CD4-positive, alpha-beta T cell (primary cell): ENCODE data around the gene YTHDF1. TPM values are rescaled to one million over a fixed set of nuclear protein-coding genes. Genes with fewer than 3 reads are reported as not detected.

Source experiments
- ATAC-seq: fragments of 200-7000 bp; cut with Tn5 transposase; one replicate; pipeline ENCODE4 v1.10.0; 2022; ENCODE audit warnings: mild to moderate bottlenecking; ENCODE audit not compliant: poor library complexity
- CTCF ChIA-PET: fragments of 350-600 bp; sonication (Branson Sonifier 250); formaldehyde crosslinking; loops from one replicate; lab custom pipeline; 2021; ENCODE audit warnings: antibody characterized with exemption, inconsistent platforms; lab: Charles Lee
- POLR2A ChIA-PET: fragments of 350-600 bp; sonication (Branson Sonifier 250); formaldehyde crosslinking; loops from one replicate; lab custom pipeline; 2021; ENCODE audit warnings: antibody characterized with exemption, inconsistent platforms; lab: Charles Lee
- DNase-seq, 14 experiments: peaks; one replicate each; pipeline ENCODE4 v3.0.0-alpha.2; 2013 to 2020; ENCODE audit warnings: mixed read lengths in 2 of 14
- H3K27ac ChIP-seq, 2 donors: one replicate each; pipeline versions ENCODE4 v1.5.1 to v1.7.0; 2013; ENCODE audit warnings: low read length in 2 of 2, low read depth in 1 of 2, mild to moderate bottlenecking in 1 of 2
- H3K27me3 ChIP-seq, 2 experiments: 1 replicate in 1 of 2; 2 replicates in 1 of 2; pipeline versions ENCODE4 v1.6.1 to v1.7.0; 2013; ENCODE audit warnings: low read length in 2 of 2, control low read depth in 1 of 2, mild to moderate bottlenecking in 1 of 2, moderate library complexity in 1 of 2; ENCODE audit not compliant: insufficient read depth in 2 of 2, control insufficient read depth in 1 of 2
- H3K36me3 ChIP-seq: one replicate; pipeline ENCODE4 v1.6.1; 2013; ENCODE audit warnings: low read length, control low read depth; ENCODE audit not compliant: insufficient read depth
- H3K4me1 ChIP-seq: one replicate; pipeline ENCODE4 v1.6.1; 2013; ENCODE audit warnings: low read length, control low read depth; ENCODE audit not compliant: insufficient read depth
- H3K4me3 ChIP-seq: one replicate; pipeline ENCODE4 v1.5.1; 2013; ENCODE audit warnings: mild to moderate bottlenecking, low read length, moderate library complexity
- H3K9me3 ChIP-seq, 2 experiments: 1 replicate in 1 of 2; 2 replicates in 1 of 2; pipeline versions ENCODE4 v1.6.1 to v1.7.0; 2013; ENCODE audit warnings: low read length in 2 of 2, mild to moderate bottlenecking in 2 of 2, control low read depth in 1 of 2, moderate library complexity in 1 of 2; ENCODE audit not compliant: control insufficient read depth in 1 of 2, insufficient read depth in 1 of 2
- H3K27ac Mint-ChIP-seq: one replicate; pipeline ENCODE4 v1.8.0; 2020; ENCODE audit warnings: mixed read lengths
- H3K27me3 Mint-ChIP-seq: one replicate; pipeline ENCODE4 v1.8.0; 2021; ENCODE audit warnings: mixed read lengths
- H3K36me3 Mint-ChIP-seq: one replicate; pipeline ENCODE4 v1.8.0; 2021; ENCODE audit warnings: low read depth, mixed read lengths
- H3K4me1 Mint-ChIP-seq: one replicate; pipeline ENCODE4 v1.8.0; 2021; ENCODE audit warnings: low read depth, mixed read lengths
- H3K4me3 Mint-ChIP-seq: one replicate; pipeline ENCODE4 v1.8.0; 2020; ENCODE audit warnings: mild to moderate bottlenecking, mixed read lengths
- H3K9me3 Mint-ChIP-seq: one replicate; pipeline ENCODE4 v1.8.0; 2020; ENCODE audit warnings: mixed read lengths
- CTCF ChIP-seq: fragments of 200-600 bp; IDR thresholded peaks from one replicate; pipeline ENCODE4 v1.8.0; 2022; ENCODE audit warnings: antibody characterized with exemption, mild to moderate bottlenecking
- intact Hi-C, 2 experiments: fragments of 100-400 bp; cut with DNase I in 1 of 2; cut with micrococcal nuclease in 1 of 2; formaldehyde crosslinking; loops; one replicate each; pipeline versions ENCODE4 v1.15.1 to v1.9.0; 2023 to 2025; cut with DNase I, micrococcal nuclease
- total RNA-seq, 174 experiments: library from RNA in 2 of 174; stranded (reverse) in 2 of 174; gene quantifications; one replicate each; pipeline ENCODE4 v1.2.3 and lab custom pipeline; 2021 to 2026

Gene YTHDF1
- total RNA-seq, 2 experiments from 2014 or later = 43.7 to 44.1 TPM

- Histone ChIP-seq H3K4me3 (no peak within 1 kb of the TSS), H3K27ac (no peak within 1 kb of the TSS), H3K9me3 (peaks cover 0 to 8% of the 10 kb centered on the region in 2 experiments), H3K4me1 (peaks cover 17% of the 10 kb centered on the region), H3K27me3 (peaks cover 14 to 30% of the 10 kb centered on the region in 2 experiments), H3K36me3 (no peaks in the 10 kb centered on the region)
- TF ChIP-seq CTCF = no peak
- Mint-ChIP-seq H3K27me3 (peaks cover 22% of the 10 kb centered on the region), H3K4me3 (no peak within 1 kb of the TSS), H3K9me3 (no peaks in the 10 kb centered on the region), H3K27ac (no peak within 1 kb of the TSS), H3K36me3 (no peaks in the 10 kb centered on the region), H3K4me1 (peaks cover 4% of the 10 kb centered on the region)
- DNase-seq (peak in 2 of 14 experiments; percentile 11 to 42), ATAC-seq (no peak)
- intact Hi-C loops = no loop called here
- POLR2A ChIA-PET = interaction anchor here (0.9 to 1.3 kb wide), 2 partner anchors 37 to 134 kb away, joined by 3 to 4 read pairs; partner anchors contain the start of gene ARFGAP1
- CTCF ChIA-PET = interaction anchor here (1.8 kb wide), 1 partner anchor 12 kb away, joined by 7 read pairs; no protein-coding TSS in a partner anchor
Observed at GRCh38 chr20:63235399-63235983, 19.6 kb upstream of the YTHDF1 start, which contains the start of gene BIRC7. Gene BIRC7 (plus strand): TSS chr20:63235905. CDS start chr20:63236097, 192 bp downstream.

- DNase-seq (peak in 7 of 14 experiments; percentile 11 to 59 (median 28)), ATAC-seq (peak; percentile 81)
- Histone ChIP-seq H3K4me3 (no peak overlapping the region), H3K36me3 (no peaks in the 10 kb centered on the region), H3K4me1 (peaks cover 17% of the 10 kb centered on the region), H3K27me3 (peaks cover 20 to 36% of the 10 kb centered on the region in 2 experiments), H3K27ac (no peak overlapping the region), H3K9me3 (peaks cover 0 to 8% of the 10 kb centered on the region in 2 experiments)
- Mint-ChIP-seq H3K27ac (no peak overlapping the region), H3K36me3 (no peaks in the 10 kb centered on the region), H3K4me3 (no peak overlapping the region), H3K4me1 (peaks cover 4% of the 10 kb centered on the region), H3K27me3 (peaks cover 28% of the 10 kb centered on the region), H3K9me3 (no peaks in the 10 kb centered on the region)
- intact Hi-C loops = no loop called here
- POLR2A ChIA-PET = interaction anchor here (1.3 kb wide), 1 partner anchor 133 kb away, joined by 3 read pairs; no protein-coding TSS in a partner anchor
- CTCF ChIA-PET = interaction anchor here (1.8 kb wide), 1 partner anchor 11 kb away, joined by 7 read pairs; no protein-coding TSS in a partner anchor
- peak; percentile 13 for TF ChIP-seq CTCF
Observed at GRCh38 chr20:63234693-63235398, 18.9 kb upstream of the YTHDF1 start.

GRCh38 chr20:63233924-63234323, 18.0 kb upstream of the YTHDF1 start:
- H3K4me1 ChIP-seq = peaks cover 17% of the 10 kb centered on the region
- POLR2A ChIA-PET = no interaction called here
- Mint-ChIP-seq H3K4me1 (peaks cover 4% of the 10 kb centered on the region), H3K27me3 (peaks cover 37% of the 10 kb centered on the region), H3K36me3 (no peaks in the 10 kb centered on the region), H3K4me3 (no peak overlapping the region), H3K27ac (no peak overlapping the region), H3K9me3 (no peaks in the 10 kb centered on the region)
- H3K9me3 ChIP-seq = peaks cover 0 to 8% of the 10 kb centered on the region in 2 experiments
- H3K27ac ChIP-seq = no peak overlapping the region
- intact Hi-C loops = no loop called here
- H3K27me3 ChIP-seq = peaks cover 26 to 45% of the 10 kb centered on the region in 2 experiments
- DNase-seq (no peak), ATAC-seq (no peak)
- H3K36me3 ChIP-seq = no peaks in the 10 kb centered on the region
- H3K4me3 ChIP-seq = no peak overlapping the region
- CTCF ChIA-PET = interaction anchor here (1.1 kb wide), 1 partner anchor 11 kb away, joined by 4 read pairs; no protein-coding TSS in a partner anchor
- TF ChIP-seq CTCF = no peak
